Embryonic facial prominence (tissue), 1 donor: ENCODE measurements around the gene AVL9.
"Not testable (repeated sequence)": the region's sequence is repeated elsewhere in the genome, so short reads cannot be mapped to it uniquely, and the experiment has no call there.

Source experiments
- DNase-seq: peaks from one replicate; pipeline ENCODE4 v3.0.0-alpha.2; 2016; ENCODE audit errors: extremely low spot score

AVL9 gene

DNA sequence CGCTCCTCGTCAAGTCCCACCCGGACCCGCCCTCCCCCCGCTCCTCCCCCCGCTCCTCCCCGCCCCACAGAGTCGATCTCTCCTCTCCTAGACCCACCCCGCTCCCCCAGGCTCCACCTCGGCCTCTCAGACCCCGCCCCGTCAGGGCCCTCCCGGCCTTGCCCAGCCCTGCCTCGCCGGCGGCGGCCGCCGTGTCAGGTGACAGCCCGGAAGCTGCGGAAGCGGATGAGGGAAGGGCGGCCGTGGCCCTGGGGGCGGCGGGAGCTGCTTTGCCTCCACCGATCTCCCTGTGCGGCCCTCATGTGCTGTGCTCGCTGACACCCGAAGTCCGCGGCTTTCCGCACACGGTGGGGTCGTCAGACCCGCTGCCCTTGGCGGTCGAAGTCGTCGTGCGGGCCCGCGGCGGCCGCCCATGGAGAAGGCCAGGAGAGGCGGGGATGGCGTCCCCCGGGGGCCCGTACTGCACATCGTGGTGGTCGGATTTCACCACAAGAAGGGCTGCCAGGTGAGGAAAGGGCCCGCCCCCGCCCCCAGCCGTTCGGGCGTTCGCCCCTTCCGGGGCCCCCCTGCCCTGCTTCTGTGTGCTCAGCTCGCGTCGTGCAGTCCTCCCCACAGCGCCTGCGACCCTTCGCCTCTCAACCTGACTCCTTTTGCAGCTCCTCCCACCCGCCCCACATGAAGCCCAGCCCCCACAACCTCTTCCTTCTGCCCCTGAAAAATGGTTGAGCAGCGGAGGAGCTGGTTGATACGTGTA lies at the start of gene AVL9:
TSS of gene AVL9 (plus strand) at position 192 of the 754 bp plus-strand sequence. CDS start at position 413, 221 bp downstream.
- peak; percentile 91 for DNase-seq

- no peak for DNase-seq
These were observed 48.1 kb upstream of the AVL9 start for GRCh38 chr7:32447218-32447617.

- DNase-seq = no peak
These were observed 41.8 kb upstream of the AVL9 start for GRCh38 chr7:32453341-32454011.

DNA sequence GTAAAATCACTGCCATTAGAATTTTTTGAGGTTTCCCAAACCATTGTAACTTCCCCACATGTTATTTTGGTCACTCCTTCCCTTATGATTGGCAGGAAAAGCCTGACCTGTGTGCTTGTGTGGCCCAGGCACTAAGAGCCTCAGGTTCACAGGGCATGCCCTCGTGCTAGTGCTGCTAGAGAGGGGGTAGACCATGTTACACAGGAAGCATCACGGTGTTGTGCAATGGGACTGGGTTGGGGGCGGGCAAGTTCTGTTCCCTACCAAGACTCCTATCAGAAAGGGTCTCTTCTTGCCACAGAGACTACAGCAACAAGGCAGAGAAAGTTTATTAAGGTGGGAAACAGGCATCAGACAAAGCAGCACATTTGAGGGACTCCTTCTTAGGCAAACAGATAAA lies 37.3 kb upstream of the AVL9 start:
- no peak for DNase-seq

- no peak for DNase-seq
These were observed 35.5 kb upstream of the AVL9 start for GRCh38 chr7:32459788-32460187.

GRCh38 chr7:32461484-32461883 lies 33.8 kb upstream of the AVL9 start:
- no peak for DNase-seq

GRCh38 chr7:32462451-32462850 lies 32.8 kb upstream of the AVL9 start:
- DNase-seq = no peak

DNA sequence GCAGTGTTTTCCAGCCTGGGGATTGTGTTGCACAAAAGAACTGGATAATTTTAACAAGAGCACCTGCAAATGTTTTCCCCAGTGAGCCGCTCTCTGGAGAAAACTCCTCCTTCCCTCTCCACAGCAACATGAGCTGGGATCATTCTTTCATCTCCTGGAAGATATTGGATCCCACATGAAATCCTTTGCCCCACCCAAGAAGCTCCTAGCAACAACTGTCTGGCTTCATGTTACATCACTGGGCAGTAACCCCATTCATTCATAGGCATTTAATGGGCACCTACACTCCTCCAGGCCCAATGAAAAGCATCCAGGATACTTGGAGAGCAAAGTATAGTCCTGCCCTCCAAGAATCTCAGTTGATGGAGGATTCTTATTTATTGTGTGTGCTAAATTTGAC lies 32.3 kb upstream of the AVL9 start:
- no peak for DNase-seq

GRCh38 chr7:32464641-32465416 lies 30.5 kb upstream of the AVL9 start:
- not testable (repeated sequence) for DNase-seq

DNA sequence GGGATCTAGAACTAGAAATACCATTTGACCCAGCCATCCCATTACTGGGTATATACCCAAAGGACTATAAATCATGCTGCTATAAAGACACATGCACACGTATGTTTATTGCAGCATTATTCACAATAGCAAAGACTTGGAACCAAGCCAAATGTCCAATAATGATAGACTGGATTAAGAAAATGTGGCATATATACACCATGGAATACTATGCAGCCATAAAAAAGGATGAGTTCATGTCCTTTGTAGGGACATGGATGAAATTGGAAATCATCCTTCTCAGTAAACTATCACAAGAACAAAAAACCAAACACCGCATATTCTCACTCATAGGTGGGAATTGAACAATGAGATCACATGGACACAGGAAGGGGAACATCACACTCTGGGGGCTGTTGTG lies 25.3 kb upstream of the AVL9 start:
- DNase-seq = not testable (repeated sequence)

DNA sequence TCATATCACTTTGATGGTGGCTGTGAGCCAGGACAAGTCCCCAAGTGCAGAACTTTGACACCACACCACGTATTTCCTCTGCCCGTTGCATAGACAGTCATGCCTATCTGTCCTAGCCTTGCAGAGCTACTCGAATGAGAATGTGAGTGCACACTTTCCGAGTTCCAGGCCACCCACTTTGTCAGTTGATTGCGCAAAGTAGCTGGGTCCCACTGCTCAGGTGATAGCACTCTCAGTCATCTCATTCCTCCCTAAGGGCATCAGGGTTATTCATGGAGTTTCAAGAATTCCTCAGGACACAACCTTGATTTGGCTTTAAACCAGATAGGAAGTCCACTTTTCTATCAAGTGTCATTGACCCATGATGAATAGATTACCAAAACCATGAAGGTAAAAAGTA lies 24.4 kb upstream of the AVL9 start:
- DNase-seq = no peak

DNA sequence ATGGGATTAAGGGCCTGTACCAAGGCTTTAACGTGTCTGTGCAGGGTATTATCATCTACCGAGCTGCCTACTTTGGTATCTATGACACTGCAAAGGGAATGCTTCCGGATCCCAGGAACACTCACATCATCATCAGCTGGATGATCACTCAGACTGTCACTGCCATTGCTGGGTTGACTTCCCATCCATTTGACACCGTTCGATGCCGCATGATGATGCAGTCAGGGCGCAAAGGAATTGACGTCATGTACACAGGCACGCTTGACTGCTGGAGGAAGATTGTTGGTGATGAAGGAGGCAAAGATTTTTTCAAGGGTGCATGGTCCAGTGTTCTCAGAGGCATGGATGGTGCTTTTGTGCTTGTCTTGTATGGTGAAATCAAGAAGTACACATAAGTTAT lies 23.3 kb upstream of the AVL9 start:
- DNase-seq = no peak

DNA sequence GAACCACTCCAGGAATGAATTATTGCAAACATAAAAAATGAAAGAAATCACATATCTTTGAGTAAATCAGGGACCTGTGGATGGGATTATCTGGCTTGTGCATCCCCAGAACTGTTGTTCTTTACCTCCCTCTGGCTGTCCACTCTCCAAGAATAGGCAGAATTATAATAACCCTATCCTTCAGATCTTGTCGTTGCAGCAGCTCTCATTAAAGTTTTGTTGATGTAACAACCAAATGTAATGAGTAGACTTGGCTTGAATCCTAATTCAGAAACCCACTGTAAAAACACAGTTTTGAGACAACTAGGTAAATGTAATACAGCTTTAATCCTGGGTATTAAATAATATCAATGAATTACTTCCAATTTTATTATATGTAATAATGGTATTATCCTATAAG lies 21.3 kb upstream of the AVL9 start:
- no peak for DNase-seq

GRCh38 chr7:32476816-32477648 lies 18.3 kb upstream of the AVL9 start:
- DNase-seq = no peak

DNA sequence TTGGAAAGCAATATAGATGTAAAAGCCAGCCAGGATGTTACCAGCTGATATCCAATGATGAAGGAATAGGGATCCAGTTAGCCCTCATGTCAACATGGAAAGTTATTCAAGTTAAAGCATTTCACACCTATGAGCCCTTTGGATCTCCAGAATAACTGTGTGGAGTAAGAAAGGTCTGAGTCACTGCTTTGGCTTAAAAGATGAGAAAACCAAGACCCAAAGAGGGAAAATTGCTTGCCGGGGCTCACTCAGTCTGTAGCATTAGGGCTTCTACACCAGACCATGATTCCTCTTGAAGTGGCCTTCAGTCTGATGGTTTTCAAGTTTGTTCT lies 17.7 kb upstream of the AVL9 start:
- DNase-seq = no peak

DNA sequence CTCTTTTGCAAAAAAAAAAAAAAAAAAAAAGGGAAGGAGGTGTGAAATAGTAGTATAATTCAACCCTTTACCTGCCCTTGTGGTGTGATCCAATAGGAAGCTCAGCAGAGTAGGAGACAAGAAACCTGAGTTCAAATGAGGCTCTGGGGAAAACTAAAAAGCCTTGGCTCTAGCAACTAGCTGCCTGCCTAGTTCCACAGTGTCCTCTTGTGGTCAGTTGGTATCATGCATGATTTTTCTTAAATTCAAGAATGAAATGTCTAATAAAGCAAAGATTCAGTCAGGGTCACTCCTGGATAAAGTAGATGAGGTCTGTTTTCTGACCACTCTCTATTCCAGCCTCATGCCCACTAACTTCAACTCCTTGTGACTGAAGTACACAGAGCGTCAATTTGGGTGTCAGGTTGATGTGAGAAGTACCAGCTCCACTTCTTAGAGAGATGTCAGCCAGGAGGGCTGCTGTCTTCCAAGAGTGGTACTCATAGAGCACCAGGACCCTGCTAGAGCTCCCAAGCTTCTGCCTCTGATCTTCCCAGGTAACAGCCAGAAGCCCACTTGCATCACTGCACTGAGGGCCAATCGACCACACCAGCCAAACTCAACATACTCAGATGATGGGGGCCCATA lies 15.6 kb upstream of the AVL9 start:
- no peak for DNase-seq

DNA sequence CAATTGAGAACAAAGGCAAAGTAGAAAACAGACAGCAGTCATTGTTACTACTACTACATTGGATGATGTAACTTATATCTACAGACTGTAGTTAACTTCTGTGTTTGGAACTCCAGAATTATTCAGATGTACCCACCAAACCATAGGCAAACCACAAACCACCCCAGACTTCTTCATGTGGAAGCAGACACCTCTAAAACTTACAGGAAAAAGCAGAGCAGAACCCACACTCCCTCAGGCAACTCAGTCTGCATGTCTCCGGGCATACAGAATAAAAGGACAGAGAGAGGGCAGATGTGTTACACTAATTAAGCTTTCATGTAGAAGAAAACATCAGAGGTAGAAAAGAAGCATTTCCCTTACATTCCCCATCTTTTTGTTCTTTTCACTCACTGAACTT lies 14.1 kb upstream of the AVL9 start:
- no peak for DNase-seq

DNA sequence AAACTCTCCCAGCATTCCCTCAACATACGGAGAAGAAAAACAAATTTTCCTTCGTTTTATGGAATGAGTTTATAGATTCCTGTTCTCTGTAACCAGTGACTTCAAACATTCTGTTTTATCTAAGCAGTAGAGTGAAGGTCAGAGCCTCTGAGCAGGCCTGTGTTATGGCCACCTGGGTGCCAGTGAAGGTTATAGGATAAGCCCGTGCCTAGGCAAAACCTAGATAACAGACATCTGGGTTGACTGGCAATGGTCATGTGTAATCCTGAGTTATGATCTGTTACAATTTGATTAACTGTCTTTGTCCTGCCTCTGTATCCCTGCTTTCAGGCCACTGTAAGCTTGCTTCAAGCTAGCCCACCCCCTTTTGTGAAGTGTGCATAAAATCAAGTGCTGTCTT lies 13.4 kb upstream of the AVL9 start:
- no peak for DNase-seq

DNA sequence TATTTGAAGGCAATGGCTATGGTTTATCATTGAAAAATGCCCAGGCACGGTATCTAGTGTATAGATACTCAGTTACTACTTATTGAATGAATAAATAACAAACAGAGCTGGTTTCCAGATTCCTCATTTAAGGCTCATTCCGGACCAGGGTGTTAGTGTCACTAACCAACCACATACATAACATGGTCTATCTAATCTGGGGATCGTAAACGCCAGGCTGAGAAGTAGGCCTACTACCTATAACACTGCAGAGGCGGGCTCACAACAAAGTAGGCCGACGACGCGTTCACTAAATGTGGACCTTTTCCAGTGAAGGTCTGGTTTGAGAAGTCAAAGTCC lies 5.5 kb upstream of the AVL9 start:
- DNase-seq = no peak

DNA sequence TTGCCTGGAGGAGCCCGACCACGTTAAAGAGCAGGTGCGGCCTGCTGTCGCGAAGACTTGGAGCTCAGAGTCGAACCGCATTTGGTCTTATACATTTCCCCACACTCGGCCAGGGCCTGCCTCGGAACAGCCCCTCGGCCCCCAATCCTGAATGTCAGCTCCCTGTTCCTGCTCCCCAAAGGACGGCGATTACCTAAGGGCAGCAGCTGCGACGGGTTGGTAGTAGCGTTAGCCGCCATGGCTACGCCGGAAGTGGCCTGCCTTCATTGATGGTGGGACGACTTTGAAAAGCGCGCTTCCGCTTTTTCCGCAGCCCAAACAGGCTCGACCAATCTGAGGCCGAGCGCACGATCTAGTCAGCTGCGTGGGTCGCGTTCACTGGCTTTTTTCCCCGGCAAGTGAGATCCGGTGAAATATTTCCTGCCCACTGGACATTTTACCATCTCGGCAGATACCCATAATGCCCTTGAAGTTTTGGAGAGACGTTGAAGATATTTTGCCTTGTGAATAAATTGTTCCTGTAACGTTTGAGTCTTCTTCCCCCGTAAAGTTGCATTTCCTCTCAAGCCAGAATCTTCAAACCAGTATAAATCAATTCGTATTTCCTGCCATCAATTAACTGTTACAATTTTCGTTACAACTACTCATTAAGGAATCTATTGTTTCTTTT lies 5.0 kb upstream of the AVL9 start, which contains the start of gene LSM5:
TSS of gene LSM5 (minus strand) at position 254 of the 670 bp plus-strand sequence. CDS start at position 239, 15 bp downstream.
- peak; percentile 85 for DNase-seq

DNA sequence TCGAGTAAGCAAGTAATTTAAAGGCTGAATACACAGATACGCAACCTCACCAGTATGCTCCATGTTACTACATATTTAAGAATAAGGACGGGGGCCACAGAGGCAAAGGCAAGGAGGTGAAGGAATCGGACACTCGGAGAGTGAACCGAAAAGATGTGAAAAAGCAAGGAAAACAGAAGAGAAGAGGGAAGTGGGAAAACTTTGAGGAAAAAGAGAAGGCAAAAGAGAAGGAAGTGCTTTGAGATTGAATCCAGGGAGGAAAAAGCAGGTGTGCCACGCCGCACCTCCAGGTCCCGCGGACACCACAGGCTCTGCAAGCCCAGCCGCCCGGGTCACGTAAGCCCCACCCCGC lies 367 bp upstream of the AVL9 start:
- DNase-seq = no peak
